A549 (cell line): Measurements from ENCODE around the gene SEPHS1. TPM values are rescaled to one million over a fixed set of nuclear protein-coding genes. Genes with fewer than 3 reads are reported as not detected.

ENCODE experiments used
- ATAC-seq, 2 experiments: fragments of 200-7000 bp in 1 of 2; fragments of >200 bp in 1 of 2; cut with Nextera tagmentation in 1 of 2; cut with Tn5 transposase in 1 of 2; 3 replicates each; pipeline versions ENCODE4 v1.8.0 to v1.9.1; 2018 to 2020; ENCODE audit warnings: mild to moderate bottlenecking in 1 of 2, moderate library complexity in 1 of 2
- CTCF ChIA-PET: fragments of 300-600 bp; sonication (Branson Sonifier 250); formaldehyde crosslinking; extraction: SDS; loops from one replicate; lab custom pipeline; 2021; ENCODE audit warnings: antibody characterized with exemption, inconsistent platforms; lab: Yijun Ruan, JAX
- POLR2A ChIA-PET: fragments of 350-600 bp; formaldehyde crosslinking; extraction: SDS; loops from one replicate; lab custom pipeline; 2021; ENCODE audit warnings: antibody characterized with exemption, inconsistent platforms; lab: Yijun Ruan, JAX
- DNase-seq, 2 experiments: peaks; one replicate each; pipeline versions ENCODE4 v3.0.0 to v3.0.0-alpha.2; 2011 to 2016; ENCODE audit warnings: low read depth in 1 of 2, low spot score in 1 of 2
- FAIRE-seq: peaks from 2 replicates; lab custom pipeline; 2011; peaks lifted over from hg19 to GRCh38; lab: Jason Lieb, UNC
- H3K27ac ChIP-seq, 2 experiments: fragments of >200 bp; sonication (Bioruptor Twin); formaldehyde crosslinking; 3 replicates each; pipeline ENCODE4 v1.5.1; 2016 to 2017
- H3K4me1 ChIP-seq: fragments of >200 bp; sonication (Bioruptor Twin); formaldehyde crosslinking; 3 replicates; pipeline ENCODE4 v1.6.1; 2016
- H3K4me2 ChIP-seq: fragments of >200 bp; sonication (Bioruptor Twin); formaldehyde crosslinking; 3 replicates; pipeline ENCODE4 v1.6.1; 2016
- H3K4me3 ChIP-seq: fragments of >200 bp; sonication (Bioruptor Twin); formaldehyde crosslinking; 3 replicates; pipeline ENCODE4 v1.5.1; 2016
- H3K9me3 ChIP-seq: fragments of >200 bp; sonication (Bioruptor Twin); formaldehyde crosslinking; 3 replicates; pipeline ENCODE4 v1.6.1; 2016
- ATOH8 ChIP-seq: fragments of 250-450 bp; sonication (Bioruptor Pico); IDR thresholded peaks from 2 replicates; pipeline ENCODE4 v1.5.0; 2020; ENCODE audit warnings: low read depth, mild to moderate bottlenecking, moderate library complexity
- BHLHE40 ChIP-seq: IDR thresholded peaks from 2 replicates; pipeline ENCODE4 v1.6.1; 2012; ENCODE audit warnings: low read depth, low read length, inconsistent platforms
- HDAC2 ChIP-seq: fragments of 200-600 bp; sonication (generic); IDR thresholded peaks from 2 replicates; pipeline ENCODE4 v1.6.1; 2016
- HES2 ChIP-seq: fragments of >200 bp; sonication (Bioruptor Twin); formaldehyde crosslinking; IDR thresholded peaks from 2 replicates; pipeline ENCODE4 v1.6.1; 2016
- HMGXB4 ChIP-seq: fragments of 250-450 bp; sonication (Bioruptor Pico); IDR thresholded peaks from 2 replicates; pipeline ENCODE4 v1.5.0; 2021; ENCODE audit warnings: mild to moderate bottlenecking, moderate library complexity, borderline replicate concordance
- MAFK ChIP-seq: fragments of 450-650 bp; IDR thresholded peaks from 2 replicates; pipeline ENCODE4 v1.6.1; 2014; ENCODE audit not compliant: partially characterized antibody
- MYC ChIP-seq: IDR thresholded peaks from 2 replicates; pipeline ENCODE4 v1.6.1; 2012; ENCODE audit warnings: mild to moderate bottlenecking, inconsistent platforms, low read length, improper control_type of control experiment, borderline replicate concordance
- POLR2AphosphoS2 ChIP-seq: conservative IDR thresholded peaks from 2 replicates; pipeline ENCODE4 v1.6.1; 2012; ENCODE audit warnings: low read length, improper control_type of control experiment, inconsistent platforms
- RCOR1 ChIP-seq: fragments of 150-350 bp; IDR thresholded peaks from 2 replicates; pipeline ENCODE4 v1.6.1; 2014; ENCODE audit warnings: antibody characterized with exemption, low read length, low read depth
- RNF2 ChIP-seq: fragments of 200-600 bp; sonication (generic); IDR thresholded peaks from 2 replicates; pipeline ENCODE4 v1.6.1; 2016; ENCODE audit warnings: low read depth, mild to moderate bottlenecking, antibody characterized with exemption, moderate library complexity, borderline replicate concordance
- SMC3 ChIP-seq: fragments of >200 bp; sonication (Bioruptor Twin); formaldehyde crosslinking; IDR thresholded peaks from 3 replicates; pipeline ENCODE4 v1.6.1; 2018; ENCODE audit warnings: inconsistent platforms
- ZSCAN20 ChIP-seq: fragments of 250-450 bp; sonication (Bioruptor Pico); IDR thresholded peaks from 2 replicates; pipeline ENCODE4 v1.8.0; 2022; ENCODE audit warnings: mild to moderate bottlenecking, moderate library complexity
- WGBS: methylation state at CpG from one replicate; pipeline ENCODE4 v1.1.6; 2017; ENCODE audit errors: missing lambda C conversion rate; 5-methylcytosine and 5-hydroxymethylcytosine counted together
- polyA plus RNA-seq, 4 experiments: library from polyadenylated mRNA; depleted of rRNA in 3 of 4; stranded (reverse); fragments of >200 nt; fragmentation: RNase III in 1 of 4; extraction: RNeasy Plus Mini Kit Qiagen cat#74134 plus additional on column Dnase treatment in 1 of 4; gene quantifications; 2 replicates in 3 of 4; 3 replicates in 1 of 4; pipeline ENCODE4 v1.2.3, GENCODE V29; 2011 to 2017

Gene SEPHS1
- polyA plus RNA-seq, 2 of the 4 experiments (the other 2 are of a cell fraction), result 71.4 to 124 TPM

GRCh38 chr10:13310518-13311176, 37.4 kb downstream of the SEPHS1 start (continued):
- TF ChIP-seq HMGXB4 (CRISPR knock-in tag) (no peak), HES2 (no peak), SMC3 (no peak)

- H3K27ac ChIP-seq, result no peak overlapping the region
- no peak for DNase-seq
- no peak for ATAC-seq
- FAIRE-seq, result no peak
- H3K4me3 ChIP-seq, result no peak overlapping the region
- H3K4me2 ChIP-seq, result no peak overlapping the region
- H3K4me1 ChIP-seq, result no peaks in the 10 kb centered on the region
- ChIA-PET POLR2A (no interaction called here), CTCF (interaction anchor here (1.0 kb wide), 1 partner anchor 8 kb away, joined by 7 read pairs; no protein-coding TSS in a partner anchor)
- peak; percentile 54 for TF ChIP-seq MAFK
- TF ChIP-seq HDAC2, result no peak
- TF ChIP-seq, all 56 proteins: peak for 1
- no peaks in the 10 kb centered on the region for H3K9me3 ChIP-seq
- WGBS, result 89% methylated on average over 2 of the region's 2 CpGs
Measured at GRCh38 chr10:13309792-13310191, 38.3 kb downstream of the SEPHS1 start.

- Histone ChIP-seq H3K4me1 (no peaks in the 10 kb centered on the region), H3K27ac (no peak overlapping the region), H3K4me2 (no peak overlapping the region), H3K9me3 (no peaks in the 10 kb centered on the region), H3K4me3 (no peak overlapping the region)
- FAIRE-seq, result no peak
- ChIA-PET CTCF (interaction anchor here (0.7 to 1.0 kb wide), 3 partner anchors 71 to 147 kb away, joined by 3 read pairs; partner anchors contain the start of gene MCM10), POLR2A (no interaction called here)
- TF ChIP-seq MYC, result no peak
- ATAC-seq, result no peak
- whole genome bisulfite sequencing, result 93% methylated on average over 6 of the region's 6 CpGs
- no peak for DNase-seq
Measured at GRCh38 chr10:13308096-13308495, 40.0 kb downstream of the SEPHS1 start.

- ATAC-seq (no peak), FAIRE-seq (no peak), DNase-seq (no peak)
- Histone ChIP-seq H3K27ac (no peak overlapping the region), H3K9me3 (no peaks in the 10 kb centered on the region), H3K4me2 (no peak overlapping the region), H3K4me1 (peaks cover 6% of the 10 kb centered on the region), H3K4me3 (no peak overlapping the region)
- CTCF ChIA-PET, result interaction anchor here (1.1 kb wide), 1 partner anchor 100 kb away, joined by 5 read pairs; no protein-coding TSS in a partner anchor
- WGBS, result 82% methylated on average over 6 of the region's 6 CpGs
- TF ChIP-seq BHLHE40 (no peak), MAFK (no peak), RCOR1 (no peak), RNF2 (no peak), ZSCAN20 (CRISPR knock-in tag) (no peak), ATOH8 (no peak), POLR2AphosphoS2 (no peak)
- POLR2A ChIA-PET, result no interaction called here
Measured at GRCh38 chr10:13306103-13306502, 42.0 kb downstream of the SEPHS1 start.
